Measurements from ENCODE around the gene SOX12. TPM values are rescaled to one million over a fixed set of nuclear protein-coding genes. Genes with fewer than 3 reads are reported as not detected.

Gene SOX12
- total RNA-seq, 1 donor from 2014 or later, result 43.4 TPM

GRCh38 chr20:324177-325044 lies 941 bp upstream of the SOX12 start:
- Histone ChIP-seq H3K9me3 (ENCODE audit: insufficient read depth, low read depth, low read length) (no peaks in the 10 kb centered on the region), H3K36me3 (ENCODE audit: insufficient read depth, low read length) (no peaks in the 10 kb centered on the region), H2AFZ (ENCODE audit: low read depth, low read length) (peak overlapping the region; percentile 87), H3K4me3 (ENCODE audit: insufficient read depth, low read depth, low read length) (peak overlapping the region; percentile 76), H3K4me1 (ENCODE audit: insufficient read depth, low read length) (peaks cover 30% of the 10 kb centered on the region), H3K27me3 (ENCODE audit: insufficient read depth, low read length) (no peaks in the 10 kb centered on the region), H3K4me2 (ENCODE audit: low read length) (peak overlapping the region; percentile 99), H3K9ac (ENCODE audit: low read length) (peak overlapping the region; percentile 75), H3K79me2 (ENCODE audit: insufficient read depth, low read length) (peaks cover 18% of the 10 kb centered on the region), H3K27ac (ENCODE audit: low read depth, low read length) (peak overlapping the region; percentile 60), H4K20me1 (ENCODE audit: insufficient read depth, low read length) (peaks cover 20% of the 10 kb centered on the region)
- H3K4me3 Mint-ChIP-seq (ENCODE audit: unreplicated experiment), result peak overlapping the region; percentile 90
- H3K36me3 Mint-ChIP-seq (ENCODE audit: low read depth, unreplicated experiment), result peaks cover 8% of the 10 kb centered on the region
- TF ChIP-seq CTCF (IDR thresholded peaks at IDR 0.05; ENCODE audit: insufficient read depth, low read depth, low read length) (peak; percentile 3), EZH2 (IDR thresholded peaks at IDR 0.05; ENCODE audit: insufficient read depth, low read length) (no peak)
- peak overlapping the region; percentile 87 for H3K27ac Mint-ChIP-seq (ENCODE audit: unreplicated experiment)
- FAIRE-seq (no peak), DNase-seq (ENCODE audit: low read depth) (peak; percentile 56)
- H3K27me3 Mint-ChIP-seq (ENCODE audit: low read depth, unreplicated experiment), result peaks cover 3% of the 10 kb centered on the region
- peaks cover 14% of the 10 kb centered on the region for H3K4me1 Mint-ChIP-seq (ENCODE audit: low read depth, unreplicated experiment)
- H3K9me3 Mint-ChIP-seq (ENCODE audit: unreplicated experiment), result peaks cover 3% of the 10 kb centered on the region

- H3K79me2 ChIP-seq (ENCODE audit: insufficient read depth, low read length), result peaks cover 25% of the 10 kb centered on the region
- no peaks in the 10 kb centered on the region for H3K27me3 ChIP-seq (ENCODE audit: insufficient read depth, low read length)
- no peaks in the 10 kb centered on the region for H3K9me3 ChIP-seq (ENCODE audit: insufficient read depth, low read depth, low read length)
- peak overlapping the region; percentile 75 for H3K9ac ChIP-seq (ENCODE audit: low read length)
- no peaks in the 10 kb centered on the region for H3K36me3 ChIP-seq (ENCODE audit: insufficient read depth, low read length)
- peaks cover 45% of the 10 kb centered on the region for H3K4me1 ChIP-seq (ENCODE audit: insufficient read depth, low read length)
- H3K27ac ChIP-seq (ENCODE audit: low read depth, low read length), result peak overlapping the region; percentile 71
- H3K9me3 Mint-ChIP-seq (ENCODE audit: unreplicated experiment), result peaks cover 3% of the 10 kb centered on the region
- H3K4me1 Mint-ChIP-seq (ENCODE audit: low read depth, unreplicated experiment), result peaks cover 27% of the 10 kb centered on the region
- peak overlapping the region; percentile 47 for H3K27ac Mint-ChIP-seq (ENCODE audit: unreplicated experiment)
- FAIRE-seq (no peak), DNase-seq (ENCODE audit: low read depth) (peak; percentile 42)
- peaks cover 37% of the 10 kb centered on the region for H4K20me1 ChIP-seq (ENCODE audit: insufficient read depth, low read length)
- H3K4me2 ChIP-seq (ENCODE audit: low read length), result peak overlapping the region; percentile 99
- peak overlapping the region; percentile 78 for H2AFZ ChIP-seq (ENCODE audit: low read depth, low read length)
- peak overlapping the region; percentile 76 for H3K4me3 ChIP-seq (ENCODE audit: insufficient read depth, low read depth, low read length)
- peaks cover 3% of the 10 kb centered on the region for H3K27me3 Mint-ChIP-seq (ENCODE audit: low read depth, unreplicated experiment)
- TF ChIP-seq CTCF (IDR thresholded peaks at IDR 0.05; ENCODE audit: insufficient read depth, low read depth, low read length), result no peak
- TF ChIP-seq EZH2 (IDR thresholded peaks at IDR 0.05; ENCODE audit: insufficient read depth, low read length), result no peak
- H3K36me3 Mint-ChIP-seq (ENCODE audit: low read depth, unreplicated experiment), result peaks cover 6% of the 10 kb centered on the region
- H3K4me3 Mint-ChIP-seq (ENCODE audit: unreplicated experiment), result peak overlapping the region; percentile 87
These were observed 715 bp downstream of the SOX12 start for GRCh38 chr20:325889-326644.

Measured in astrocyte (in vitro differentiated cells and primary cell).